HepG2 (cell line): Measurements from ENCODE around the gene MYO18A. TPM values are rescaled to one million over a fixed set of nuclear protein-coding genes. Genes with fewer than 3 reads are reported as not detected.

ENCODE experiments used
- AHDC1 ChIP-seq: sonication (generic); formaldehyde crosslinking; IDR thresholded peaks from 2 replicates; pipeline ENCODE4 v1.5.1; 2020; ENCODE audit warnings: mild to moderate bottlenecking, missing genetic modification reagents, borderline replicate concordance
- CBFB ChIP-seq: sonication (generic); formaldehyde crosslinking; IDR thresholded peaks from 2 replicates; pipeline ENCODE4 v1.4.0; 2020; ENCODE audit warnings: missing genetic modification reagents
- MXI1 ChIP-seq: IDR thresholded peaks from 3 replicates; pipeline ENCODE4 v1.6.1; 2012; ENCODE audit warnings: low read depth, low read length, inconsistent platforms, borderline replicate concordance
- RAD21 ChIP-seq: fragments of 450-650 bp; formaldehyde crosslinking; IDR thresholded peaks from 2 replicates; pipeline ENCODE4 v1.5.0; 2020; ENCODE audit warnings: mild to moderate bottlenecking
- TEAD3 ChIP-seq: optimal IDR thresholded peaks from 2 replicates; pipeline ENCODE3; 2016; ENCODE audit warnings: borderline replicate concordance
- XRCC5 ChIP-seq: fragments of 200-400 bp; formaldehyde crosslinking; optimal IDR thresholded peaks from 2 replicates; pipeline ENCODE3; 2017; ENCODE audit warnings: mild to moderate bottlenecking, low read length
- ZFP36L2 ChIP-seq: sonication (generic); formaldehyde crosslinking; IDR thresholded peaks from 2 replicates; pipeline ENCODE4 v1.4.0; 2020; ENCODE audit warnings: missing genetic modification reagents
- ZNF484 ChIP-seq: sonication (generic); formaldehyde crosslinking; IDR thresholded peaks from 2 replicates; pipeline ENCODE4 v1.5.1; 2020; ENCODE audit warnings: mild to moderate bottlenecking, low read depth, missing genetic modification reagents, borderline replicate concordance
- polyA plus RNA-seq, 8 experiments: library from polyadenylated mRNA; depleted of rRNA in 3 of 8; stranded (reverse) in 7 of 8; unstranded in 1 of 8; fragments of >200 nt; fragmentation: Illumina TruSeq in 4 of 8; extraction: Trizol in 4 of 8; gene quantifications; 2 replicates each; pipeline versions ENCODE4 v1.2.1 to v1.2.3, GENCODE V29; 2011 to 2016; ENCODE audit warnings: low read depth in 4 of 8, missing spikeins in 1 of 8, mixed read lengths in 1 of 8; ENCODE audit not compliant: insufficient read depth in 1 of 8
- total RNA-seq, 5 experiments: library from RNA; depleted of rRNA; stranded (reverse); fragments of >200 nt; fragmentation: Illumina TruSeq; extraction: Trizol; gene quantifications; 2 replicates each; pipeline ENCODE4 v1.2.3, GENCODE V29; 2016; ENCODE audit warnings: low read depth in 1 of 5

The MYO18A gene
- total and polyA plus RNA-seq, 2 of the 13 experiments (the other 11 are each of a cell fraction or from before 2014, with no cell fraction given), result 16.8 to 24.8 TPM

DNA sequence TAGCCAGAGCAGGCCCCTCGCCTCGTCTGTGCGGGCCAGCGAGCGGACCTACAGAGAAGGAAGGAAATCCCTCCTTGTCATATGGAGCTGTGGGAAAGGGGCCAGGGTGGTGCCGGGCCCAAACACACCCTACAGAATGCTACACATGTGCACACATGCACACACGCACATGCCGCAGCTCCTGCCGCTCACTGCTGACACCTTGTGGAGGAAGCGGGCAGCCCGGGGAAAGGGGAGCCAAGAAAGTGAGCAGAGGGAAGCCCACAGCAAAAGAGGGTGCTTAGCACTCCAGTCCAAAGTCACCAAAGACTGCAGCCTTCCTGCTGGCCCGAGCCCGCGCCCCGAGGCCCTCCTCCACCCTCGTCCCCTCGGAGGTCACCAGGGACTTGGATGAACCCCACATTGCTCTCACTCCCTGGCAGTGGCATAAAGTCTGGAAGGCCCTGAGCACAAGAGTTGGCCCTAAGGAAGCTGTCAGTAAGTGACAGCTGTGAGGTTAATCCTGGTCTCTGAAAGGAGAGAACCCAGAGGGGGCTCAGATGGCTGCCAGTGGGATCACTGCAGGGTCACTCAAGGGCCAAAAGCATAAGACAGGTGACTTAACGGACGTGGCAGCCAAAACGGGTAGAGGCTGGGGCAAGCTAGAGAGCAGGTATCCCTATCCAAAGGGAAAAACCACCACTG is 68.2 kb downstream of the MYO18A start (continued):
- TF ChIP-seq AHDC1 (CRISPR knock-in tag), result no peak
- 0 out of 3 replicates have a peak, but pooled peaks have one; percentile 42 for TF ChIP-seq MXI1
- TF ChIP-seq RAD21 (CRISPR knock-in tag), result peak; percentile 80
- TF ChIP-seq CBFB (CRISPR knock-in tag), result no peak
- no peak for TF ChIP-seq ZFP36L2 (CRISPR knock-in tag)
- TF ChIP-seq ZNF484 (CRISPR knock-in tag), result no peak
- TF ChIP-seq XRCC5, result peak; percentile 66
- peak; percentile 45 for TF ChIP-seq TEAD3 (CRISPR knock-in tag)
- TF ChIP-seq, all 625 proteins: peak for 21
